SK-N-DZ (cell line): ENCODE measurements around the gene CT45A2. TPM values are rescaled to one million over a fixed set of nuclear protein-coding genes. Genes with fewer than 3 reads are reported as not detected.
"Not testable (repeated sequence)": the region's sequence is repeated elsewhere in the genome, so short reads cannot be mapped to it uniquely, and the experiment has no call there.

Experiments
- DNase-seq: peaks from one replicate; pipeline ENCODE4 v3.0.0-alpha.2; 2015; ENCODE audit warnings: low spot score
- polyA plus RNA-seq, 2 experiments: library from polyadenylated mRNA; depleted of rRNA; stranded (reverse); fragments of >200 nt; gene quantifications; 2 replicates each; pipeline ENCODE4 v1.2.3, GENCODE V29; 2014

Gene CT45A2
- not detected in 2 replicates for polyA plus RNA-seq (2014; cell fraction: cytosol; rRNA removed)
- polyA plus RNA-seq (2014; cell fraction: nucleus; rRNA removed): not detected in 2 replicates

GRCh38 chrX:135819912-135820311, at the start of gene CT45A2:
Gene CT45A2, minus strand, starts transcription at chrX:135820012. Its CDS starts 3,747 bp downstream, at chrX:135816265.
- not testable (repeated sequence) for DNase-seq

DNA sequence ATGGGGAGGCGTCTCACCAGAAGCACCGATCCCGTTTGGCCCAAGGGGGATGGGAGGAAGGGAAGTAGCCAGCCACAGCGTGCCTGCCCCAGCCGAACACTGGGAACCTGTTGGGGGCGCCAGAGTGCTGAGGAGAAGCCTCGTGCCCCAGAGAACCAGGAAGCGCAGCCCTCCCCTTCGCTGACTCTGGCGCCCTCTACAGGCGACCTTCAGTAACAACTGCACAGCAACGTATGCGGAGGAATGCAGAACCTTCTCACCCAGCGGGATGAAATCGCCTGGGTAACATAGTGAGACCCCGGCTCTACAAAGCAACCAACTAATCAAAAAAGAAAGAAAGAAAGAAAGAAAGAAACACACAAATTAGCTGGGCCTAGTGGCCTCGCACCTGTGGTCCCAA, 34.6 kb upstream of the CT45A2 start, which contains the start of gene CT45A8:
CT45A8 (minus strand) TSS at position 101 of the 400 bp plus-strand sequence. CDS start 3,755 bp downstream, outside the sequence.
- not testable (repeated sequence) for DNase-seq

GRCh38 chrX:135837180-135837579, 17.4 kb upstream of the CT45A2 start, which contains the start of gene CT45A7:
Gene CT45A7, minus strand, starts transcription at chrX:135837280. Its CDS starts 3,747 bp downstream, at chrX:135833533.
- not testable (repeated sequence) for DNase-seq

DNA sequence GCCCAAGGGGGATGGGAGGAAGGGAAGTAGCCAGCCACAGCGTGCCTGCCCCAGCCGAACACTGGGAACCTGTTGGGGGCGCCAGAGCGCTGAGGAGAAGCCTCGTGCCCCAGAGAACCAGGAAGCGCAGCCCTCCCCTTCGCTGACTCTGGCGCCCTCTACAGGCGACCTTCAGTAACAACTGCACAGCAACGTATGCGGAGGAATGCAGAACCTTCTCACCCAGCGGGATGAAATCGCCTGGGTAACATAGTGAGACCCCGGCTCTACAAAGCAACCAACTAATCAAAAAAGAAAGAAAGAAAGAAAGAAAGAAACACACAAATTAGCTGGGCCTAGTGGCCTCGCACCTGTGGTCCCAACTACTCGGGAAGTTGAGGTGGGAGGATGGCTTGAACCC, 17.1 kb downstream of the CT45A2 start, which contains the start of gene CT45A6:
CT45A6 (minus strand) TSS at position 101 of the 400 bp plus-strand sequence. CDS start 3,794 bp downstream, outside the sequence.
- not testable (repeated sequence) for DNase-seq

GRCh38 chrX:135785403-135785802, 34.4 kb downstream of the CT45A2 start, which contains the start of gene CT45A5:
Gene CT45A5, minus strand, starts transcription at chrX:135785503. Its CDS starts 3,774 bp downstream, at chrX:135781729.
- DNase-seq: not testable (repeated sequence)

DNA sequence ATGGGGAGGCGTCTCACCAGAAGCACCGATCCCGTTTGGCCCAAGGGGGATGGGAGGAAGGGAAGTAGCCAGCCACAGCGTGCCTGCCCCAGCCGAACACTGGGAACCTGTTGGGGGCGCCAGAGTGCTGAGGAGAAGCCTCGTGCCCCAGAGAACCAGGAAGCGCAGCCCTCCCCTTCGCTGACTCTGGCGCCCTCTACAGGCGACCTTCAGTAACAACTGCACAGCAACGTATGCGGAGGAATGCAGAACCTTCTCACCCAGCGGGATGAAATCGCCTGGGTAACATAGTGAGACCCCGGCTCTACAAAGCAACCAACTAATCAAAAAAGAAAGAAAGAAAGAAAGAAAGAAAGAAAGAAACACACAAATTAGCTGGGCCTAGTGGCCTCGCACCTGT, 51.7 kb downstream of the CT45A2 start, which contains the start of gene CT45A3:
CT45A3 (minus strand) TSS at position 101 of the 400 bp plus-strand sequence. CDS start 3,747 bp downstream, outside the sequence.
- DNase-seq: not testable (repeated sequence)
